ENCODE measurements around the gene NAALADL2.

The NAALADL2 gene

DNA sequence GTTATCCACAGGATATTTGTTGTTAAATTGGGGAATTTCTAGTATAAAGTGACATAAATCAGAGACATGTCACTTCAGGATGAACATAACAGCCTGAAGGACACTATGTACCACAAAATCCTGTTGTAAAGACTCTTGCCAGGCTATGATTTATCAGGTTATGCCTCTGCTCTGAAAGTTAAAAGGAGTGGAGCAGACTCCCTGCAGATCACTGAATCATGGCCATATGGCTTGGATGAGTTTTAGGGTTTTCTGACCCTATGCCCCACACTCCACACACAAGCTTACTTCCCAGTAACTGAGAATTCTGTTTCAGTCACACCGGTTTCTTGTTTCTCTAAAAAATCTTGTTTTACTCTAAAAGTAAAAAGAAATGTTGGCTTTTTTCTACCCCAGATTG lies 869.4 kb downstream of the NAALADL2 start:
- Histone ChIP-seq H3K27ac (no peak overlapping the region), H3K4me2 (no peak overlapping the region), H3K4me3 (IDR thresholded peaks at IDR 0.05; ENCODE audit: insufficient read depth, low read depth, low read length) (no peak overlapping the region), H3K79me2 (ENCODE audit: insufficient read depth, low read depth) (no peaks in the 10 kb centered on the region), H3K4me1 (ENCODE audit: low read depth, poor library complexity, severe bottlenecking) (peaks cover 13% of the 10 kb centered on the region), H4K20me1 (ENCODE audit: insufficient read depth) (no peaks in the 10 kb centered on the region), H3K27me3 (ENCODE audit: insufficient read depth, low read depth) (no peaks in the 10 kb centered on the region), H3K36me3 (ENCODE audit: insufficient read depth) (no peaks in the 10 kb centered on the region), H3K9ac (no peak overlapping the region), H2AFZ (ENCODE audit: low read depth) (no peak overlapping the region)
- TF ChIP-seq, protein P1, sequence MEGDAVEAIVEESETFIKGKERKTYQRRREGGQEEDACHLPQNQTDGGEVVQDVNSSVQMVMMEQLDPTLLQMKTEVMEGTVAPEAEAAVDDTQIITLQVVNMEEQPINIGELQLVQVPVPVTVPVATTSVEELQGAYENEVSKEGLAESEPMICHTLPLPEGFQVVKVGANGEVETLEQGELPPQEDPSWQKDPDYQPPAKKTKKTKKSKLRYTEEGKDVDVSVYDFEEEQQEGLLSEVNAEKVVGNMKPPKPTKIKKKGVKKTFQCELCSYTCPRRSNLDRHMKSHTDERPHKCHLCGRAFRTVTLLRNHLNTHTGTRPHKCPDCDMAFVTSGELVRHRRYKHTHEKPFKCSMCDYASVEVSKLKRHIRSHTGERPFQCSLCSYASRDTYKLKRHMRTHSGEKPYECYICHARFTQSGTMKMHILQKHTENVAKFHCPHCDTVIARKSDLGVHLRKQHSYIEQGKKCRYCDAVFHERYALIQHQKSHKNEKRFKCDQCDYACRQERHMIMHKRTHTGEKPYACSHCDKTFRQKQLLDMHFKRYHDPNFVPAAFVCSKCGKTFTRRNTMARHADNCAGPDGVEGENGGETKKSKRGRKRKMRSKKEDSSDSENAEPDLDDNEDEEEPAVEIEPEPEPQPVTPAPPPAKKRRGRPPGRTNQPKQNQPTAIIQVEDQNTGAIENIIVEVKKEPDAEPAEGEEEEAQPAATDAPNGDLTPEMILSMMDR (conservative IDR thresholded peaks at IDR 0.05; ENCODE audit: low read depth, low read length) = no peak

DNA sequence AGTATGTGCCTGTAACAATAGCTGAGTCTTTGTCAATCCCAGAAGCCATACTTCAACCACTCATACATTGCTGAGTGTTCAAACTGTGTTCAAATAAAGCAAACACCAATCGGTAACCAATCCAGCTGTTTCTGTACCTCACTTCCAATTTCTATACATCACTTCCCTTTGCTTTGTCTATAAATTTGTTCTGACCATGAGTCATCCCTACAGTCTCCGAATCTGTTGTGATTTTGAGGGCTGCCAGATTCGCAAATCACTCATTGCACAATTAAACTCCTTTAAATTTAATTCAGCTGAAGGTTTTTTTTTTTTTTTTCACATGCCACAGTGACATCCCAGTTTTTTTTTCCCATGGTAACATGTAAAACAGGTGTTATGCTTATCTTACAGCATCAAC lies 870.3 kb downstream of the NAALADL2 start:
- H3K36me3 ChIP-seq (ENCODE audit: insufficient read depth) = no peaks in the 10 kb centered on the region
- TF ChIP-seq, protein P1 (conservative IDR thresholded peaks at IDR 0.05; ENCODE audit: low read depth, low read length) = no peak
- H2AFZ ChIP-seq (ENCODE audit: low read depth) = no peak overlapping the region
- H3K27me3 ChIP-seq (ENCODE audit: insufficient read depth, low read depth) = no peaks in the 10 kb centered on the region
- H3K27ac ChIP-seq = no peak overlapping the region
- H3K4me1 ChIP-seq (ENCODE audit: low read depth, poor library complexity, severe bottlenecking) = peaks cover 6% of the 10 kb centered on the region
- no peaks in the 10 kb centered on the region for H3K79me2 ChIP-seq (ENCODE audit: insufficient read depth, low read depth)
- no peak overlapping the region for H3K9ac ChIP-seq
- H3K4me2 ChIP-seq = no peak overlapping the region
- no peak overlapping the region for H3K4me3 ChIP-seq (IDR thresholded peaks at IDR 0.05; ENCODE audit: insufficient read depth, low read depth, low read length)
- no peaks in the 10 kb centered on the region for H4K20me1 ChIP-seq (ENCODE audit: insufficient read depth)

DNA sequence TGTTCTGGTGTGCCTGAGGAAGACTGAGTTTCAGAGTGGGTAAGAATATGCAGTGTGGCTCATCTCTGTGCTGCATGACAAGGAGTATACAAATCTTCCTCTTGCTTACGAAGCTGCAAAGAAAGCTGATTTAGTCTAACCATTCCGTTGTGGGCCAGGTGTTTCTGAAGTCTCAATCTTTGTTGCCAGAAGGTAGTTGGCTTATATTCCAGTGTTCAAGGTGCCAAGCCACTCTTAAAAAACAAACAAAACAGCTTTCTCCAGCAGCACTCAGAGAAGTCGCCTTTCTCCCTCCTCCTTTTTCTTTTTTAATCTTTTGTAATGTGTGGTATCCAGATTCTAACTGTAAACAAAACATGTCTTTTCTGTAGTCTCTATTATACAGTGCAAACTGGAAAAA lies 872.4 kb downstream of the NAALADL2 start:
- TF ChIP-seq, protein P1 (conservative IDR thresholded peaks at IDR 0.05; ENCODE audit: low read depth, low read length) = no peak
- H3K4me1 ChIP-seq (ENCODE audit: low read depth, poor library complexity, severe bottlenecking) = no peaks in the 10 kb centered on the region
- no peaks in the 10 kb centered on the region for H3K27me3 ChIP-seq (ENCODE audit: insufficient read depth, low read depth)
- no peak overlapping the region for H2AFZ ChIP-seq (ENCODE audit: low read depth)
- no peak overlapping the region for H3K4me2 ChIP-seq
- no peaks in the 10 kb centered on the region for H3K79me2 ChIP-seq (ENCODE audit: insufficient read depth, low read depth)
- H3K36me3 ChIP-seq (ENCODE audit: insufficient read depth) = no peaks in the 10 kb centered on the region
- no peak overlapping the region for H3K27ac ChIP-seq
- H4K20me1 ChIP-seq (ENCODE audit: insufficient read depth) = no peaks in the 10 kb centered on the region
- no peak overlapping the region for H3K9ac ChIP-seq
- H3K4me3 ChIP-seq (IDR thresholded peaks at IDR 0.05; ENCODE audit: insufficient read depth, low read depth, low read length) = no peak overlapping the region

DNA sequence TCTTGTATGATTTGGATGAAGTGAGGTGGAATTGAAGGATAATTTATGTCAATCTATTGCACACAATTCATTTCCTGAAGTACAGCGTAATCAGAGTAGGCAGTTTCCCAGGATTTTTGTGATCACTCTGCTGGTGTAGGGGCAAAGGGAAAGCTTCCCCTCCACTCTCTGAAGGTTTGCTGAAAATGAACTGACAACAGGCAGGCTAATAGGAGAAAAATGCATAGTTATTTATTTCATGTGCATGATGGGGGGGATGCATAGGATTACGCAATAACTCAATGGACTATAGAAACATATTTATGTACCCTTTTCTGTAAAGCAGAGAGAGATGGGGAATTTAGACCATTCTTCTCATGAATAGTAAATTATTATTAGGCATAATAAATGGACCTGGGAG lies 872.9 kb downstream of the NAALADL2 start:
- no peak overlapping the region for H3K4me3 ChIP-seq (IDR thresholded peaks at IDR 0.05; ENCODE audit: insufficient read depth, low read depth, low read length)
- H3K4me1 ChIP-seq (ENCODE audit: low read depth, poor library complexity, severe bottlenecking) = no peaks in the 10 kb centered on the region
- H3K36me3 ChIP-seq (ENCODE audit: insufficient read depth) = no peaks in the 10 kb centered on the region
- no peak overlapping the region for H2AFZ ChIP-seq (ENCODE audit: low read depth)
- H3K4me2 ChIP-seq = no peak overlapping the region
- no peak overlapping the region for H3K27ac ChIP-seq
- H3K27me3 ChIP-seq (ENCODE audit: insufficient read depth, low read depth) = no peaks in the 10 kb centered on the region
- H4K20me1 ChIP-seq (ENCODE audit: insufficient read depth) = no peaks in the 10 kb centered on the region
- no peaks in the 10 kb centered on the region for H3K79me2 ChIP-seq (ENCODE audit: insufficient read depth, low read depth)
- TF ChIP-seq, protein P1 (conservative IDR thresholded peaks at IDR 0.05; ENCODE audit: low read depth, low read length) = no peak
- H3K9ac ChIP-seq = no peak overlapping the region
